Activated CD8-positive, alpha-beta memory T cell treated with anti-CD3 and anti-CD28 coated beads for 48 hours (primary cell): ENCODE data around the gene CMKLR1.

Experiments
- DNase-seq, 3 experiments: peaks; one replicate each; pipeline ENCODE4 v3.0.0-alpha.2; 2020; ENCODE audit warnings: low read depth in 2 of 3, low spot score in 2 of 3

CMKLR1 gene

DNA sequence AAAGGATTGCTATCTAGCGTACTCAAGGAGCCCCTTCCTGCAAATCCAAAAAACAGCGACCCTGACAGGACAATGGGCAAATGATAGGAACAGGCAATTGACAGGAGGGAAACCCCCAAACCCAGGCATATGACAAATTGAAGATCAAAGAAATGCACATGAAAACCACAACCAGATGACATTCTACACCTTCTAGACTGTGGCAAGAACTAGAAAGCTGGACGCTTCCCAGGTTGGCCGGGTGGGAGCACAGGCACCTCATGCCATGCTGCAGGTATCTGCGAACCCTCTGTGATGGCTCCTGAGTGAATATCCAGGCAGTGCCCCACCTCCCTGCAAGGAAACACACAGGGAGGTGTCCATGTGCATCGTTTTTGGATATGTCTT lies 37.1 kb downstream of the CMKLR1 start:
- no peak for DNase-seq

- no peak for DNase-seq
Measured at GRCh38 chr12:108301346-108301745, 37.8 kb downstream of the CMKLR1 start.

GRCh38 chr12:108299980-108300696 lies 39.0 kb downstream of the CMKLR1 start:
- DNase-seq = no peak

GRCh38 chr12:108299516-108299915 lies 39.6 kb downstream of the CMKLR1 start:
- no peak for DNase-seq

- no peak for DNase-seq
Measured at GRCh38 chr12:108298761-108299275, 40.3 kb downstream of the CMKLR1 start.

DNA sequence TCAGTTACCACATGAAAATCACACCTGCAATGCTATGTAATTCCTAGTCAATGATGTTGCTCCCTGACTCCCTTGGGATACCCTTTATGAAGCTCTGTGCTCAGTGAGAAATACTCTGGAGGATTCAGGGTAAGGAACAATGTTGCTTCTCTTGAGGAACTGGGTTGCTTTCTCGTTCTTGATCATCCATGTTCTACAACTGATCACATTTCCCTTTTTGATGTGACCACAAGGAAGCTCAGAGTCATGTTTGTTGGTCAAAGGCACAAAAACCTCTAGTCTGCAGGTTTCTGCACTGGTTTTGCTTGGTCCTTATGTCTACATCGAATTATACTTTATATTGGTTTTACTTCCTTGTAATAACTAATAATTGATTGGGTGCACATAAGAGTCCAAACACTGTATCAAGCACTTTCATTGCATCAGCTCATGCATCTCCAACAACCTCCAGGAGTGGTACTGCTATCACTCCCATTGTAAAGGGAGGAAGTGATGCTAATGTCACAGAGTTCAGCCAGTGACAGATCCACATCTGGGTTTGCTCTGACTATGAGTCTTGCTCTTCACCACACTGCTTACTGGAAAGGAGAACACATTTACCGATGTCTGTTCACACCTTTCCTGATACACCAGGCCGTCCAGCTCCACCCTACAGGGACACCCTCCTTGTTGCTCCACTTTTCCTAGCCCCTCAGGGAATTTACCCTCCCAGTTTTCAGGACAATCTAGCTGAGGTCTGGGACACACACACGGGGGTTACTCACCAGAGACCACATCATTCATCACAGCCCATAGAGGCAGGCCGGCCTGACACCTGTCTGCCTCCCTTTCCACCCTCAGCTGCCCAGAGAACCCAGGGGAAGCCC lies 41.0 kb downstream of the CMKLR1 start:
- no peak for DNase-seq

DNA sequence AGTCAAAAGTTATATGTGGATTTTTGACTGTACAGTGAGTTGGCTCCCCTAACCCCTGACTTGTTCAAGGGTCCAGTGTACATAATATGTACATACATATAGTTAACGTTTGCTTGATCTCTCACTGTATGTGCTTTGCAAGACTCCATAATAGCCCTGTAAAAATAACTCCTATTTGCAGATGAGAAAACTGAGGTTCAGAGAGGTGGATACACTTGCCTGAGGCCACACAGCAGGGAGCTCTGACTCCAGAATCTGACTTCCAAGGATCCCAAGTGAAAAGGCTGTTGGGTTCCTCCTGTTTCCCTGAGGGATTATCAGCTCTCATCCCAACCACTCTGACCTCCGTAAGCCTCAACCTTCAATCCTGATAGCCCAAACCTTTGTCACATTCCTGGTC lies 41.7 kb downstream of the CMKLR1 start:
- no peak for DNase-seq

GRCh38 chr12:108296945-108297344 lies 42.2 kb downstream of the CMKLR1 start:
- DNase-seq = no peak

DNA sequence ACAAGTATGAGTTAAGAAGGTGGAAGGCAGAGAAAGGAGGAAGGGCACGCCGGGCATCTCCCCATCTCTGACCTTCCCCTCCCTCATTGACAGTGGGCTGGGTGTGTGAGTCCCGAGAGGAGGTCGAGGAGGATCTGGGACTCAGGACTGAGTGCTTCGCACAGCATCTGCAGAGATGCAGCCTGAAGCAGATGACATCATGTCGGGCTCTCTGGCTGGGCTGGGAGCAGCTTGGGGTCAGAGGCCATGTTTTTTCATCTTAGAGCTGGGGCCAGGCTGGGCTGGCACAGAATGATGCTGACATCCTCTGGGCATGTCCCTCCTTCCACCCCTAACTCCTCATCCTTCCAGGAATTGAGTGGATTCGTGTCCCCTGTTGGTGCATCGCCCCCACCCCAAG lies 43.5 kb downstream of the CMKLR1 start:
- no peak for DNase-seq

DNA sequence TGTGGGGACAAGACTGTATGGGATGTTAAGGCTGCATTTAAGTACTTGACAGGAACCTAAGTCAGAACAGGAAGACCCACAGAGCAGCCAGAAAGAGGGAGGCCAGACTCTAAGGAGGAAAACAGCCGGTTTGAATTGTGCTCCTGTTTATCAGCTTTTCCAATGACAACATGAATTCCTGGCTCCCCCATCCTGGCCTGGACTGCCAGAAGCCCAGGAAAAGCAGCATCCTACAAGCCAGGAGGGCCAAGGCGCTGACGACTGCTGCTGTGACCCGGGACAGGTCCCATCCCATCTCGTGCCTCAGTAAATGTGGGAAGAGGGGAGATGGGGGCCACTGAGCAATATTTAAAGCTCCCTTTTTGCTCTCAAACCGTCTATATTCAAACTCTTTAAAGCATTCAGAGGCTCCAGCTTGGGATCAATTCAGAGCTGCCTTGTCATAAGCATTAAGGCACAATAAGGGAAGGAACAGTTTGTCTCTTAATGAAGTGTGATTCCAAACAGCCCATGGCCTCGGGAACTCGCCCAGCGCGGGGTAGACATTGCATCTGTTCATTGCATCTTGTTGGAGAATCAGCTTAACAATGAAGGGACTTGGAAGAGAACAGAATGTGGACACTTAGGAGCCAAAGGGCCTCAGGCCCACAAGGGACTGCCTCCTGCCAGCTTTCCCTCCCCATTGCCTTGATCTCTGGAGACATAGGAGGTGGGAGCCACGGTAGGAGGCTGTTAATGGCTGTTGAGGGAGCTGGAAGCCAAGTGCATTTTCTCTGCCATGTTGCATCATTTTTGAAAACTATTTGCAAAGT lies 49.6 kb downstream of the CMKLR1 start:
- no peak for DNase-seq

- no peak for DNase-seq
Measured at GRCh38 chr12:108287227-108287626, 51.9 kb downstream of the CMKLR1 start.

DNA sequence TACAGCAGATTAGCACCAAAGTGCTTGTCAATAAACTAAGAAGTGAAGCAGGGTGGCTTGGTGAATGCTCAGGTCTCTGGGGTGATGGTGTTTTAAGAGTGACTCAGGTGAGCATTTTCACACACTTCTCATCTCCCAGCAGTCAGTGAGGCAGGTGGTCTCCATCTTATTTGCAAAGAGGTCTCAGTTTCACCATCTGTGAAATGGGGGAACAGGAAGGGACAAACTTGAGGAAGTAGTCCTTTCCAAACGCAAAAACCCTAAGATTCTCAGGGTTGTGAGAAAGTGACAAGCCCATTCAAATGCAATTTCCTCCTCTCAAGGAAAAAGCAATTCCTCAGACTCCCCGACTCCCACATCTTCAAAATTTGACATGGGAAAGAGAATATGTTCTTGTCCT lies 54.1 kb downstream of the CMKLR1 start:
- DNase-seq = no peak

DNA sequence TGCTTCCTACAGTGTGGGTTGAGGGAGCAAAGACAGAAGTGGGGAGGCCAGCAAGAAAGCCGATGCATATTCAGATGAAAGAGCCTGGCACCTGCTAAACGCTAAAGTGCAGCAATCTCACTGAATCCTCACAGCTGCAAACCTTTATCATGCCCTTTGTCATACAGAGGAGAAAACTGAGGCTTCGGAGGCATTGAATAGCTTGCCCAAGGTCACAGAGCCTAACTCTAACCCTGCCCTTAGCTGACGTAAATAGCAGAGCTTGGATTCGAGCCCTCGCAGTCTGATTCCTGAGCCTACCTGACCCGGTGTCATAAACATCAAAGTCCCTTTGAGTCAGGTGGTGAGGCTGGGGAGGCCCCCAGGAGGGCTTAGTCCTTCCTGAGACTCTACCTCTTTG lies 54.9 kb downstream of the CMKLR1 start:
- no peak for DNase-seq

DNA sequence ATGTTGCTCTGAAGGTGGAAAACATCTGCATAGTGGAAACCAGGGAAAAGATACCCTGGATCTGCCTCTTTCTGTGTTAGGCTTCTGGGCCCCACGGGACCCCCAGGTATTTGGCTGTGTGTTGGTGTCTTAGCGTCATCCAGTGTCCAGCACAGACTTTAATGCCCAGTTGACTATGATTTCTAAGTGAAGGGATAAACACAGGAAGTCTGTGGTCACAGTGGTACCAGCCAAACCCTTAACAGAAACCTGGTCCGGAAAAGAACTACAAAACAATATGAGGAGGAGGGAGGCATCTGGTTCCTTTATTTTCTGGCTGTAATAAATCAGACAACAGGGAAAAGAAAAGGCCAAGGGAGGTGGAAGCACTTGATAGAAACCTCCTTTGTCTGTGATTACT lies 56.4 kb downstream of the CMKLR1 start:
- DNase-seq = no peak

- no peak for DNase-seq
Measured at GRCh38 chr12:108282160-108282559, 57.0 kb downstream of the CMKLR1 start.

DNA sequence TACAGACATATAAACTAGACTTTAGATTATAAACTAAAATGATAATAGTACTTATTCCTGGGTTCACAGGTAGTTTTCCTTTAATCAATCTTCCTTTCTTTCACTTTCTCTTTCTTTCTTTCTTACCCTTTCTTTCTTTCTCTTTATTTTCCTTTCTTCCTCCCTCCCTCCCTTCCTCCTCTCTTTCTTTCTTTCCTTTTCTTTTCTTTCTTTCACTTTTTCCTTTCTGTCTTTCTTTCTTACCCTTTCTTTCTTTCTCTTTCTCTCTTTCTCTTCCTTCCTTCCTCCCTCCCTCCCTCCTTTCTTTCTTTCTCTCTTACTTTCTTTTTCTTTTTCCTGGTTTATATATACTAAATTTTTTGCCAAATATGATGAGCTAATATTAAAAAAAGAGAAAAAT lies 61.5 kb downstream of the CMKLR1 start:
- DNase-seq = no peak

GRCh38 chr12:108273217-108273616 lies 65.9 kb downstream of the CMKLR1 start:
- DNase-seq = no peak

- DNase-seq = no peak
Measured at GRCh38 chr12:108271951-108272872, 66.9 kb downstream of the CMKLR1 start.

DNA sequence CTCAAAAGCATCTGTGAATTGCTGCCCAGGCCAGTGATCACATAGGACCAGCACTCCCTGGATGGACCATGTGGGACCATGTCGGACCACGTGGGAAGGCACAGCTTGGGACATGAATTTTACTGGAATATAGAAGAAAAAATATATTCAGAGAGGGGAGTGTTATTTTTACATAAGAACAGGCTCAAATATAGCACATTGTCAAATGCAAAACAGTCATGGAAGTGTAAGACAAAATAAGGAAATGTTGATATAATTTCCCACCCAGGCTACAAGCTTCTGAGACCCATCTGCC lies 68.3 kb downstream of the CMKLR1 start:
- no peak for DNase-seq

DNA sequence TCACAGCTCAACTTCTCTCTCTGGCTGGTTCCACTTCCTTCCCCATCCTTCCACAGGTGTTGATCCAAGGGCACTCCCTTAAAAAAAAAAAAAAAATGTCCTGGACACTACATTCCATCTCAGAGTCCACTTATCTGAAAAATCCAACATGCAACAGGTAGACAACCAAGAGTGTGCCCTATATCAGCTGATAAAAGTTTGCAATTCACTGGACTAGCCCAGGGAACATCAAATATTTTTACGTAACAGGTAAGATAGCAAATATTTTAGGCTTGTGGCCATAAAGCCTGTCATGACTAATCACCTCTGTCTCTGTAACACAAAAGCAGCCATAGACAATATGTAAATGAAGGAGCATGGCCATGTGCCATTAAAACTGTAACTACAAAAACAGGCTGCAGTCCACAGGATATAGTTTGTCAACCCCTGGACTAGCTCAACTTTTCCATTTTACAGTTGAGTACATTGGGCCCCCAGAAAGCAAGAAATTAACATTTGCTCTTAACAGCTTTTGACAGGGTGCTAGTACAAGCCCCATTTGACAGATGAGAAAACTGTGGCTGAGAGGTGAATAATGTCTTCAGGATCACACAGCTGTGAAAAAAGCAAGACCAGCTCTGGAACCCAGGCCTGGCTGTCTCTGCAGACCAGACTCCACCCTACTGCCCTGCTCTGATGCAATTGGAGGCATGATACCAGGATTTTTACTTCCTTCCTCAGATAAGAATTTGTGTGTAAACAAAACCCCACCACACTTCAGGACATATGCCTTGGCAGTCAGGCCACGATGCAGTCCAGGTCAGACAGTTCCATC lies 68.9 kb downstream of the CMKLR1 start:
- no peak for DNase-seq
